ENCODE measurements around the gene C10orf90.

Gene C10orf90

DNA sequence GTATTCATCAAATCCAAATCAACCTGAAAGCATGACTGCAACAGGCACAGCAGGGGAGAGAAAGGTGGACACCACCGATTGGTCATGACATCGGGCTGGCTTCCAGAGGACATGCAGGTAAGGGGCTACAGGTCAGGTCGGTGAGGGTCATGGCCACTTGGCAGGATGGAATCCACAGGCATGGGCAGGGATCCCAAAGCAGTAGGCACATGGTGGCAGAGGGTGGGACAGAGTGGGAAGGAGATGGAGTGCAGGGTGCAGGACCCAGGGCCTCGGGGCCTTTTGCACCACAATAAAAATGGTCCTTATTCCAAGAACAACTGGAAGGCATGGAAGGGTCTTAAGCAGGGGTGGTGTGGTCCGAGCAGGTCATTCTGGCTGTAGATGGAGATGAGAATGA, 33.0 kb downstream of the C10orf90 start:
- H3K27me3 Mint-ChIP-seq: no peaks in the 10 kb centered on the region
- intact Hi-C loops (cut with micrococcal nuclease): no loop called here

DNA sequence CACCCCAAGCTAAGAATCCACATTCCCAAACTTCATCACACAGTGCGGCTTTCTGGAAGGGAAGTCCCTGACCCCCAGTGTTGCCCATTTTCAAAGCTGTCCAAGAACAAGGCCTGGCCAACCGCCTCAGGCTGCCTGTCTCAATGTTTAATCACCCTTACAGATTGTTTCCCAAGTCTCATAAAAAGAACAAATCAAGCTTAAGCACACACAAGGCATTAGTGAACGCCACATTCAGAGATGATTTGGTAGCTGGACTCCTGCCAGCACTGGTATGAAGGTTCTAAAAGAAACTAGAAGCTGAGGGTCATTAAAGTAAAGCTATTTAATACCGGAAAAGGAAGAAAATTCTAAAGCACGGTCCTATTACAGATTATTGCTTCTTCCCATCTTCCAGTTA, 35.6 kb downstream of the C10orf90 start:
- H3K9me3 Mint-ChIP-seq: no peaks in the 10 kb centered on the region
- no peaks in the 10 kb centered on the region for H3K27me3 Mint-ChIP-seq
- H3K4me3 Mint-ChIP-seq: no peak overlapping the region
- intact Hi-C loops (cut with micrococcal nuclease): no loop called here
- no peaks in the 10 kb centered on the region for H3K36me3 Mint-ChIP-seq (ENCODE audit: low read depth)
- H3K4me1 Mint-ChIP-seq (ENCODE audit: low read depth): no peaks in the 10 kb centered on the region
- H3K27ac Mint-ChIP-seq: no peak overlapping the region

More for the DNA sequence above, 33.0 kb downstream of the C10orf90 start:
- Mint-ChIP-seq H3K9me3 (peaks cover 4% of the 10 kb centered on the region), H3K4me3 (no peak overlapping the region), H3K4me1 (ENCODE audit: low read depth) (no peaks in the 10 kb centered on the region), H3K27ac (no peak overlapping the region), H3K36me3 (ENCODE audit: low read depth) (no peaks in the 10 kb centered on the region)

DNA sequence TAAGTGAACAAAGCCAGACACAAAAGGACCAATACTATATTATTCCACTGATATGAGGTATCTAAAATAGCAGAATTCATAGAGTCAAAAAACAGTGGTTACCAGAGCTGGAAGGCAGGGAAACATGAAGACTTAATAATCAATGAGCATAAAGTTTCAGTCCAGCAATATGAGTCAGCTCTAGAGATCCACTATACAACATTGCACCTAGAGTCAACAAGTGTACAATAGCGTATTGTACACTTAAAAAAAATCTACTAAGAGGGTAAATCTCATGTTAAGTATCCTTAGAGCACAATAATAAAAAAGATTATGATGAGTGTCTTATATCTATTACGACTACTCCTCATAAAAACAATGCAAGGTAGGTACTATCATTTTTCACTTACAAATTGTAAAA, 36.1 kb downstream of the C10orf90 start:
- Mint-ChIP-seq H3K36me3 (ENCODE audit: low read depth) (no peaks in the 10 kb centered on the region), H3K4me1 (ENCODE audit: low read depth) (no peaks in the 10 kb centered on the region), H3K27me3 (no peaks in the 10 kb centered on the region), H3K9me3 (no peaks in the 10 kb centered on the region), H3K4me3 (no peak overlapping the region), H3K27ac (no peak overlapping the region)
- intact Hi-C loops (cut with micrococcal nuclease): no loop called here

DNA sequence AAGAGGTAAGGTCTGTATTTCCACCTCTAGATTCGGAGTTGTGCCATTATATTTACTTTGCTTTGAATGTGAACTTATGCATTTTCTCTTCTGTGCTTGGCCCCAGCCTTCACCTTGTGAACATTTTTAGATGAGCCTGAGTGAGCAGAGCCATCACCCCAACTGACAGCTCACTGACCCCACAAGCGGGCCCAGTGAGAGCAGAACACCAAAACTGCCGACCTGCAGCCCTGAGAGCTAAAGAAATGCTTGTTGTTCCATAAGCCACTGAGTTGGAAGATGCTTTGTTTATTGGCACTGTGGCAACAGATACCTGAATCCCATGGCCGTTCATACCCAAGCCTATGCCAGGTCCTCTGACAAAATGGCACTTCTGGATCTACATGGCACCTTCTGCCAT, 37.8 kb downstream of the C10orf90 start:
- no peaks in the 10 kb centered on the region for H3K9me3 Mint-ChIP-seq
- no peaks in the 10 kb centered on the region for H3K36me3 Mint-ChIP-seq (ENCODE audit: low read depth)
- intact Hi-C loops (cut with micrococcal nuclease): no loop called here
- H3K27ac Mint-ChIP-seq: no peak overlapping the region
- H3K4me1 Mint-ChIP-seq (ENCODE audit: low read depth): no peaks in the 10 kb centered on the region
- H3K27me3 Mint-ChIP-seq: no peaks in the 10 kb centered on the region
- H3K4me3 Mint-ChIP-seq: no peak overlapping the region

DNA sequence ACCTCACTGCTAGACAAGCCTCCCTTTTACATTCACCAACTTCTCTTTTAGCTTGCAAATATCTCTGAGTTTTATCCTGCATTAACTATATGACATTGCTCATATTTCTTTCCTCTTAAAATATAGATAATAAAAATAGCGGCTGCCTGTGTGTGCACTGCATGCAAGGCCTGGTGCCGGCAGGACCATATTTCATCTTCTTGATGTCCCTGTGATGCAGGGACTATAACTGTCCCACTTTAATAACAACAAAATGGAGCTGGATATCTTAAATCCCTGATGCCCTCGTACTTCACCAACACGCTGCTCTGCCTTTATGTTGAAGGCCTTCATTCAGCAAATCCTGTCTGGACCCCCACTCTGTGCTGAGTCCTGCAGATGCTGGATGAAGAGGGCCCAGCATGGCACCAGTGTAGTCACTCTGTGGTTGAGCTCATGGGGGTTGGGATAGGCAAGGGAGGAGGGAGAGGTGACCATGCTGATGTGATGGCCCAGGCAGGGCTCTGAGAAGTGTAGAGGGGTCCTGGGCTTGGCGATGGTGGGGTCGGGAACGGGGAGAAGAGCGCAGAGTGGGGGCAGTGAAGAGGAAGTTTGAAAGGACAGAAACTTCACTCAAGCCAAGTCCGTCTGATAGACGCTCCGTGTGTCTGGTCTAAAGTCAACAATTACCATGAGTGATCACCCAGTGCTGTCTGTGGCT, 40.4 kb downstream of the C10orf90 start:
- Mint-ChIP-seq H3K27ac (no peak overlapping the region), H3K27me3 (no peaks in the 10 kb centered on the region), H3K4me3 (no peak overlapping the region), H3K36me3 (ENCODE audit: low read depth) (no peaks in the 10 kb centered on the region), H3K4me1 (ENCODE audit: low read depth) (no peaks in the 10 kb centered on the region), H3K9me3 (no peaks in the 10 kb centered on the region)
- intact Hi-C loops (cut with micrococcal nuclease): no loop called here

DNA sequence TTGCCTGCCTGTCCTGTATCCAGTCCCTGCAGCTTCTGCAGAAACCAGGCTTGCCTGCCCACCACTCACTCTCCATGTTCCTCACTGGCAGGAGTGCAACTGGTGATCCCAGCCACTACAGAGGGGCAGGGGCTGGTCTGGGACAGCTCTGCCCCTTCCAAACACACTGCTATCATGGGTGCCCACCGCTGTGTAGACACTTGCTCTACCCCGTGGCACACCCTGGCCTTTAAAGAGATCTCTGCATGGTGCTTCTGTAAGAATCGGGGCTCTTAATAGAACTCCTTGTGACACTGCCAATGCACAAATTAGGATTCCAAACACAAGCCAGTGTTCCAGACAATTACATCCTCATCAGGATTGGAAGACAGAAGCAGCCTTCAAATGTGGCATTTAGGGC, 41.7 kb downstream of the C10orf90 start:
- Mint-ChIP-seq H3K27ac (no peak overlapping the region), H3K4me3 (no peak overlapping the region), H3K4me1 (ENCODE audit: low read depth) (no peaks in the 10 kb centered on the region), H3K36me3 (ENCODE audit: low read depth) (no peaks in the 10 kb centered on the region), H3K9me3 (no peaks in the 10 kb centered on the region), H3K27me3 (no peaks in the 10 kb centered on the region)
- intact Hi-C loops (cut with micrococcal nuclease): no loop called here

DNA sequence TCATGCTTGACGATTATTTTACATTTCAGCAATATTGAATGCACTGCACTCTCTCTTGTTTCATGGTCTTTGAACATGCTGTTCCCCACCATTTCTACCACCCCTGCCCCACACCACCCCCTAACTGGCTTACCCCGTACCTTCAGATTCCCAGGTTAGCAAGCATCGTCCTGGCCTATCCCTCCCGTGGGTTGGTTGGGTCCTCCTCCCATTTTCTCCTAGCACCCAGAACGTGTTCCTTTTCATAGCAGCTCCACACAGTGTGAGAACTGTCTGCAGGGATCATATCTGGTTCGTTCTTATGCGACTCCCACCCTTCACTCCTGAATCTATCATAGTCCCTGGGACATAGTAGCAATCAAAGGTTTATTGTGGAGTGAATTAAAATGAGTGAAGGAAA, 48.6 kb downstream of the C10orf90 start:
- no peaks in the 10 kb centered on the region for H3K36me3 Mint-ChIP-seq (ENCODE audit: low read depth)
- H3K9me3 Mint-ChIP-seq: no peaks in the 10 kb centered on the region
- H3K27me3 Mint-ChIP-seq: no peaks in the 10 kb centered on the region
- H3K4me3 Mint-ChIP-seq: no peak overlapping the region
- H3K4me1 Mint-ChIP-seq (ENCODE audit: low read depth): no peaks in the 10 kb centered on the region
- intact Hi-C loops (cut with micrococcal nuclease): no loop called here
- H3K27ac Mint-ChIP-seq: no peak overlapping the region

DNA sequence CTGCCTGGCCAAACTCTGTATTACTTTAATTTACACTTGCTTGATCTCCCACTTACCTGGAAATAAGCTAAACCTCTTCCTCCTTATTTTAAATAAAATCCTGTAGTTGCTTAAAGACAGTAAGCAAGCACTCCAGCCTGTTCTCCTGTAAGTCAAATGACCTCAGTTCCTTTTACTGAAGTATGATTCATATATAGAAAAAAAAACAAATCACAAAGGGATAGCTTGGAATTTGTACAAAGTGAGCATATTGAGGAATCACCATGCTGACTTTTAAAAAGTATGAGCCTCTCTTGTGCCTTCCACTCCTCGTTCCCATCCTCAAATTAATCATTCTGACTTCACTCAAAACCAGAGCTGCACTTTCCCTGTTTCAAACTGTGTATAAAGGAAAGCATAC, 52.0 kb downstream of the C10orf90 start:
- Mint-ChIP-seq H3K36me3 (ENCODE audit: low read depth) (no peaks in the 10 kb centered on the region), H3K9me3 (no peaks in the 10 kb centered on the region), H3K27ac (no peak overlapping the region), H3K4me3 (no peak overlapping the region), H3K27me3 (no peaks in the 10 kb centered on the region), H3K4me1 (ENCODE audit: low read depth) (no peaks in the 10 kb centered on the region)
- intact Hi-C loops (cut with micrococcal nuclease): no loop called here

DNA sequence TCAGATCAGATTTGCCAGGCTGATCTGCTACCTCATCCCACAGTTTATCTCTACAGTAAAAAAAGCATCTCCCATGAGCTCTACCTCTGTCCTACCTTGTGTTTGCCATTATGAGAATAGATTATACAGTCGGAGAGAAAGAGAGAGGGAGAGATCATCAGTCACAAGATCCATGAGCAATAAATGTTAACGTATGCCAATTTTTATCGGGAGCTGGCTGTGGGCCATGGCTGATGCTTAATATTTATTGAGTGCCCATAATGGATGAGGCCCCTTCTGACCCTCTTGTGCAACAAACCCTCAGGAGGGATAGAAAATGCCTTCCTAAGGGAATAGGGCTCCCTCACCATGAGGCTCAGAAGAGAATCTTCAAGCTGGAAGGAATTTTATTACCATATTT, 52.8 kb downstream of the C10orf90 start:
- Mint-ChIP-seq H3K4me1 (ENCODE audit: low read depth) (no peaks in the 10 kb centered on the region), H3K27me3 (no peaks in the 10 kb centered on the region), H3K9me3 (no peaks in the 10 kb centered on the region), H3K27ac (no peak overlapping the region), H3K4me3 (no peak overlapping the region), H3K36me3 (ENCODE audit: low read depth) (no peaks in the 10 kb centered on the region)
- intact Hi-C loops (cut with micrococcal nuclease): no loop called here

DNA sequence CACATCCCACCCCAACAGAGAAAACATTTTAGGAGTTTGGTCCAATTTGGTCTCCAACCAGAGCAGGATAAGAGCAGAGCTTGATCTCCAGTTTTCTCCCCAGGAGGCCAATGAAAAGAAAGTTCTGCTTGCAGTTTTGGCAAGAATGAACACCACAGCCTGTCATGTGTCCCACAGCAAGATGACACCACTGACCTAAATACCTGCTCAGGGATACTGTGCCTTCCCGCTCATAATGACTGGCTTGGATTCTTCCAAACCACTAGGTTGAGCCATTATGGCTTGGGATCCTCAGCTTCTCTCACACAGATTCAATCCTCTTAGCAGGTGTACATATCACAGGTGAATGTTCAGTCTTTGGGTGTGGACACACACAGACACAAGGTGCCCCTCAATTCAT, 53.3 kb downstream of the C10orf90 start:
- H3K27me3 Mint-ChIP-seq: no peaks in the 10 kb centered on the region
- no peaks in the 10 kb centered on the region for H3K36me3 Mint-ChIP-seq (ENCODE audit: low read depth)
- intact Hi-C loops (cut with micrococcal nuclease): no loop called here
- H3K4me3 Mint-ChIP-seq: no peak overlapping the region
- no peak overlapping the region for H3K27ac Mint-ChIP-seq
- H3K9me3 Mint-ChIP-seq: no peaks in the 10 kb centered on the region
- H3K4me1 Mint-ChIP-seq (ENCODE audit: low read depth): no peaks in the 10 kb centered on the region

DNA sequence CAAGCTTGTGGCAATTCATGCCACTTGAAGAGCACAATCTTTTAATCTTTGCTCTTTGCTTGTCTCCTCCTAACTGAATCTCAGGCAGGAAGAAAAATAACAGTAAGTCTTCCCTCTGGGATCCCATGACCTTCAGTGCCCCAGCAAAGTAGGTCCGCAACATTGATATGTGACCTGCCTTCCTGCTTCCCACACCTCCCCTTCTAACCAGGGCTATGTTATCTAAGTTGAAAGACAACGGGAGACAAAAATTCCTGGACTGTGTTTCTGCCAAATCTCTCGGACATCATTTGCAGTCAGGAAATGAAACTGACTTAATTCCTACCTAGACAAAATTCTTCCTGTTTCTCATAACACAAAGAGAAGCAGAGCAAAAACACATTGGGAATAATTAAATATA, 53.8 kb downstream of the C10orf90 start:
- H3K27ac Mint-ChIP-seq: no peak overlapping the region
- H3K4me1 Mint-ChIP-seq (ENCODE audit: low read depth): no peaks in the 10 kb centered on the region
- no peaks in the 10 kb centered on the region for H3K36me3 Mint-ChIP-seq (ENCODE audit: low read depth)
- no peak overlapping the region for H3K4me3 Mint-ChIP-seq
- H3K27me3 Mint-ChIP-seq: no peaks in the 10 kb centered on the region
- intact Hi-C loops (cut with micrococcal nuclease): no loop called here
- no peaks in the 10 kb centered on the region for H3K9me3 Mint-ChIP-seq

DNA sequence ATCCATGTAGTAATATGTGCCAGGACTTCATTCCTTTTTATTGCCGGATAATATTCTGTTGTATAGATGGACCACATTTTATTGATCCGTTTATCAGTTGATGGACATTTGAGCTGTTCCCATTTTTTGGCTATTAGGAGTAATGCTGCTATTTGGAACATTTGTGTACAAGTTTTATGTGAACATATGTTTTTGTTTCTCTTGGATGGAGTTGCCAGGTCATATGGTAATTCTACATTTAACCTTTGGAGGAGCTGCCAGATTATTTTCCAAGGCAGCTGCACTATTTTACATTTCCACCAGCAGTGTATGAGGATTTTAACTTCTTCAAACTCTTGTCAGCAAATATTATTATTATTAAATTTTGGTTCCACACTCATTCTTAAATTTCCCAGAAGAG, 59.2 kb downstream of the C10orf90 start:
- intact Hi-C loops (cut with micrococcal nuclease): no loop called here
- Mint-ChIP-seq H3K36me3 (ENCODE audit: low read depth) (no peaks in the 10 kb centered on the region), H3K27me3 (no peaks in the 10 kb centered on the region), H3K4me1 (ENCODE audit: low read depth) (no peaks in the 10 kb centered on the region), H3K9me3 (no peaks in the 10 kb centered on the region), H3K4me3 (no peak overlapping the region), H3K27ac (no peak overlapping the region)

DNA sequence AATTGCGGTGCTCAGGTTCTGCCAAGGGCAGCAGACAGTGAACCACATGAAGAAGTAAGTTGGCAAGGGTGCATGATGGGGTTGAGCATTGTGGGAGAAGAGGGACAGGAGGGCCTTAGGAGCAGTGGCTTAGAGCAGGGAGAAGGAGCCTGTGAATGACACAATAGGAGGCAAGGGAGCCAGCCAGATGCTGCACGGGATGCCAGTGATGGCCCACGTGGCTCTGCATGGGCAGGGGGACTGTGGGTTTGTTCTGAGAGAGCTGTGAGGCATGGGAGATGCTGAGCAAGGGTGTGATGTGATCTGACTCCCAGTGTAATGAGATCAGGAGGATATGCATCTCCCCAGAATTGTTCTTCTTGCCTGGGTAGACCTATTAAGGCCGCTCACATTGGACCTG, 60.9 kb downstream of the C10orf90 start:
- no peaks in the 10 kb centered on the region for H3K9me3 Mint-ChIP-seq

DNA sequence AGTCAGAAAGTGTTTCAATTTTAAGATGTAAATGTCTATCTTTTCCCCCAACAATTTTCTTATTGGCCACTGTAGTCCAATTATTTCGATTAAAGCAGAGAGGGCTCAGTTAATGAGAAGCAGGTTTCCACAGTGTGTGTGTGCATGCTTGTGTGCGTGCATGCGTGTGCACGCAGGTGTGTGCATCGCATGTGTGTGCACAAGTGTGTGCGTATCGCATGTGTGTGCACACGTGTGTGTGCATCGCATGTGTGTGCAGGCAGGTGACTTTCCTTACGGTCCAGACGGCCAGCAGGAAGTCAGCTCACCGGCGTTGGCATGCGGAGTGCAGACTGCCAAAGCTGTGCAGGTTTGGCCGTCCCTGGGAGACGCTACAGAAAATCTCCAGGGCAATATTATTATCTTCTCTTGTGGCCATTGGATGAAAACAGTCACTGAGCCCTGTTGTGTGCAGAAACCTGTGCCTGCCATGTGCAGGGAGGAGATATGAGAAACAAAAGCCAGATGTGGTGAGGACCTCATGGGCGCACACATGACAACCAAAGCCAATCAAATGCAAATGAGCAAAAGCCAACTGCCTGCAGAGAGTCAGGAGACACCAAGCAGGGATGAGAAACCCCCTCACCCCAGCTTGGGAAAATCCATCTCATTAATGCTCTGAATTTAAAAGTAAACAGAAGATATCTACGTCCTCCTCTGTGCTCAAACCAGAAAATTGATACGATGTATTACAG, 70.4 kb downstream of the C10orf90 start:
- H3K36me3 Mint-ChIP-seq (ENCODE audit: low read depth): no peaks in the 10 kb centered on the region
- intact Hi-C loops (cut with micrococcal nuclease): loop anchor here (2.0 to 5.0 kb wide), 2 partner anchors 618 to 665 kb away; no protein-coding TSS in a partner anchor
- no peaks in the 10 kb centered on the region for H3K27me3 Mint-ChIP-seq
- no peaks in the 10 kb centered on the region for H3K4me1 Mint-ChIP-seq (ENCODE audit: low read depth)
- H3K4me3 Mint-ChIP-seq: no peak overlapping the region
- no peaks in the 10 kb centered on the region for H3K9me3 Mint-ChIP-seq
- H3K27ac Mint-ChIP-seq: no peak overlapping the region

More for the DNA sequence above, 60.9 kb downstream of the C10orf90 start:
- Mint-ChIP-seq H3K4me3 (no peak overlapping the region), H3K36me3 (ENCODE audit: low read depth) (no peaks in the 10 kb centered on the region), H3K27me3 (no peaks in the 10 kb centered on the region), H3K4me1 (ENCODE audit: low read depth) (no peaks in the 10 kb centered on the region), H3K27ac (no peak overlapping the region)
- intact Hi-C loops (cut with micrococcal nuclease): no loop called here

DNA sequence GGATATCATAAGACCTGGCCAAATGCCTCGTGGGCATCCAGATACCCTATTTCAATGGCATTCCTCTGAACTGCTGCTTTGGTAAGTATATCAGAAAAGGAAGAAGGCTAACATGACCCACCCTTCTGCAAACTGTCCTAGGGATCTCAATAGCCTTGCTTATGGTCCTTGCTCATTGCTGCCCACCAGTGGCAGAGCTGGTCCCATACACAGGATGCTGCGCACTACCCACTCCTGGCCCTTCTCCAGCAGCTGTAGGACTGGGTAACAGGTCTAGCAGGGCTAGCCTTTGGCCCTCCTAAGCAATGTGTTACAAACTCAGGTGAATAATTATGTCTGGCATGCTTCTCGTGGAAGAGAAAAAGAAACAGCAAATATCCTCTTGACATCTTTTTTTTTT, 72.5 kb downstream of the C10orf90 start:
- no peaks in the 10 kb centered on the region for H3K27me3 Mint-ChIP-seq
- no peaks in the 10 kb centered on the region for H3K9me3 Mint-ChIP-seq
- H3K36me3 Mint-ChIP-seq (ENCODE audit: low read depth): no peaks in the 10 kb centered on the region
- H3K27ac Mint-ChIP-seq: no peak overlapping the region
- H3K4me1 Mint-ChIP-seq (ENCODE audit: low read depth): no peaks in the 10 kb centered on the region
- no peak overlapping the region for H3K4me3 Mint-ChIP-seq
- intact Hi-C loops (cut with micrococcal nuclease): loop anchor here (2.0 to 5.0 kb wide), 2 partner anchors 616 to 663 kb away; no protein-coding TSS in a partner anchor
